HG02938 (cell line): Measurements from ENCODE around the gene ECI1.
A peak's percentile ranks its signal among the peaks of the same experiment; 100 is the strongest.
"Not testable (repeated sequence)": the region's sequence is repeated elsewhere in the genome, so short reads cannot be mapped to it uniquely, and the experiment has no call there.

Experiments used
- ATAC-seq: cut with Tn5 transposase; IDR thresholded peaks from one replicate; pipeline ENCODE4 v1.9.1; 2021; ENCODE audit warnings: mild to moderate bottlenecking, moderate library complexity; ENCODE audit not compliant: unreplicated experiment

ECI1 gene

GRCh38 chr16:2256531-2257140, 5.2 kb upstream of the ECI1 start:
- no peak for ATAC-seq

DNA sequence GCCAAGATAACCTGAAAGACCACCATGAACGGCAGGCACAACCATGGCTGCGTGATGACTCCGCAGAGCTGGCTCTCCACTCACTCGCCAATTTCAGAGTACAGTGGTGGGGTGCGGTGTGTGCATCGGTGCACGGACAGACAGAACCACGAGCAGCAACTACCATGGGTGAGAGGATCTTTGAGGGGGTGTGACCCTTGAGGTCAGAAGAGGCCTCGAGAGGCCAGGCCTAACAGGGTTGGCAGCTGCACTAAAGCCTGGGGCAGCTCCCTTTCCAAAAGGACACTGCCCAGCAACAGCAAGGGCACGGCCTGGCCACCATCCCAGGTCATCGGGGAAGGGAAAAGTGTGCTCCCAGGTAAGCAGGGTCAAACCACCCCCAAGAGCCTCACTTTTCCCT, 1.9 kb upstream of the ECI1 start:
- no peak for ATAC-seq

DNA sequence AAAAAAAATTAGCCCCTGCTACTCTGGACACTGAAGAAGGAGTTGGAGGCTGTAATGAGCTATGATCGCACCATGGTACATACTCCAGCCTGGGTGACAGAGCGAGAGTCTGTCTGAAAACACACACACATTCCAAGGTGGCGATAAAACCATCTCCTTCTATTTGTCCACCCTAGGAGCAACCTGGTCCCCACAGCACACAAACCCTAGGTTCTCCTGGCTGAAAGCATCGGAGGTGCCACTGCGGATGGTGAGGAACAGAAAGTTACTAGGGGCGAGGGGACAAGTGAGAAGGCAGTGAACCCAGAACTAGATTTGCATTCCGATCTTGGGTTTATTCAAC, 1.4 kb upstream of the ECI1 start:
- ATAC-seq: no peak

- peak; percentile 2 for ATAC-seq
Measured at GRCh38 chr16:2250652-2251295, 613 bp downstream of the ECI1 start.

- no peak for ATAC-seq
Measured at GRCh38 chr16:2246301-2246885, 5.0 kb downstream of the ECI1 start.

- no peak for ATAC-seq
Measured at GRCh38 chr16:2244926-2245795, 6.2 kb downstream of the ECI1 start.

DNA sequence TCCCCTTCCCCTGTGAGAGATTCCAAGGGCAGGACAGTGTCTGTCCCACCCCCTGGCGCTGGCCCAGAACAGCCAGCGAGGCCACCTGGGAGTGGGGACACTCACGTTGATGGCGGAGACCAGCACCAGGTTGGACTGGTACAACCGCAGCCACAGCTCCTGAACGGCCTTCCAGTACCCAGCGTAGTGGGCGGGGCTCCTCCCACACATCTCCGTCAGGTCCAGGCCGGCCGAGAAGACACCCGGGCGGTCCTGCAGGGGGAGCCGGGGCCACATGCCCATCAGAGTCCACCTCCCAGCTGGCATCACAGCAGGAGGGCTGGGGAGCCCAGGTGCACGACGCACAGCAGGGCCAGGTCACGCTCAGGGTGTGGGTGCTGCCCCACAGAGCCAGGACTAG, 7.1 kb downstream of the ECI1 start:
- ATAC-seq: no peak

- ATAC-seq: no peak
Measured at GRCh38 chr16:2243781-2244180, 7.6 kb downstream of the ECI1 start.

GRCh38 chr16:2243031-2243528, 8.3 kb downstream of the ECI1 start:
- no peak for ATAC-seq

- ATAC-seq: no peak
Measured at GRCh38 chr16:2242598-2242997, 8.8 kb downstream of the ECI1 start.

- ATAC-seq: not testable (repeated sequence)
Measured at GRCh38 chr16:2240331-2240730, 11.1 kb downstream of the ECI1 start.

DNA sequence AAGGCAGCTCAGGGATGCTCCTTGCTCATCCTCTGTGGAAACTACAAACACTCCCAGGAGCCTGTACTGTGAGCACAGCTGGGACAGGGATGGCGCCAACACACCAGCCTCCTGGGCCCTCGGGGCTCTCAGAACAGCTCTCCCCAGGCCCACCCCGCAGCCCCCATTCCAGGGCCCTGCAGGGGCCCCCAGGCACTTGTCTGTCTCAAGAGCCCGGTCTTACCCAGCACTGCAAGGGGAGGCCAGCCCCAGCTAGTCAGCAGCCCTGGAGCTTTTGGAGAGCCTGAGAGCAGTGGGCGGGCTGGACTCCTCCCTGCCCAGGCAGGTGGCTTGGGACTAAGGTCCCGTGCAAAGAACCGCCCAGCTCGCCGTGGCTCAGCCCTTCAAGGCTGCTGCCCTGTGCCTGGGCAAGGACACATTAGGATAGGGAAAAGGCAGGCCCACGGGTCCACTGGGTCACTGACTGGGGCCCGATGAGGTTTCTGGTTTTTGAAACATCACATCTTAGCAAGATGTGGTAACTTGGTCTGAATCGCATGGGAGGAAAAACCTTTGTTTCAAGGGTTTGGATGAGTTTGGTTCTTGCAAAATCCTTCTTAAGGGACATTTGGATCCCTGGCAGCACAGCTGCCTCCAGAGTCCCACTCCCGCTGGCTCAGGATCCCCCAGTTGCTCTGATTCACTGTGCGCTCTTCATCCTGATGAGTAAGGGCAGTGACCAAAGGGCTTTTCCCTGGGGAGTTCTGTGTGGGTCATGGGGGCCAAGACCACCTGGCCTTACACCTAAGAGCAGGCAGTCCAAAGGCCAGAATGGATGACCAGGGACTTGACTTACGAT, 12.3 kb downstream of the ECI1 start:
- no peak for ATAC-seq

DNA sequence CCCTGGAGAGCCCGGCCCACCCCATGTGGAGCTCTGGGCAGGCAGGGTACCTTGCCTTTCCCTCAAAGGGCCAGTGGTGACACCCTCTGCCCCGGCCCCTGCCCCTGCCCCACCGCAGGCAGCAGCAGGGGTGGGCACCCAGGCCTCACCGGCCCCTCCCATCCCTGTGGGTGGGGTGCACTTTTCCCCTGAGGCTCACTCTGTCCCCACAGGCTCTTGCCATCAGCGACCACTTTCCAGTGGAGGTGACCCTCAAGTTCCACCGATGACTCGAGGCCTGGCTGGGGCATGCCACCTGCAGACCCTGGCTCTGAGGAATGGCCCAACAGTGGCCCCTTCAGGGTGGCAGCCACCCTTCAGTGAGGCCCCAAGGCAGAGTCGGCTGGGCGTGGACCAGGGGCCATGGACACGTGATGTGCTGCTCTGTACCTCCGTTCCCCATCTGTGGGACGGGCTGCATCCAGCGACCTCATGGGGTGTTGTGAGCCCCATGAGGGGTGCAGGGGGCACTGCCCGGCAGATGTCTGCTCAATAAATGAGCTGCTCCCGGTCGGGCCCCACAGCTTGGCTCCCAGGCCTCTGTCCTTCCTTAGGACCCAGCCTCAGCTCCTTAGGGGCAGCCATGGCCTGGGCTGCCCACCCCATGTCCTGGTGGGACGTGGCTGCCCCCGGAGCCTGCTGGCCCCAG, 13.1 kb downstream of the ECI1 start:
- no peak for ATAC-seq

DNA sequence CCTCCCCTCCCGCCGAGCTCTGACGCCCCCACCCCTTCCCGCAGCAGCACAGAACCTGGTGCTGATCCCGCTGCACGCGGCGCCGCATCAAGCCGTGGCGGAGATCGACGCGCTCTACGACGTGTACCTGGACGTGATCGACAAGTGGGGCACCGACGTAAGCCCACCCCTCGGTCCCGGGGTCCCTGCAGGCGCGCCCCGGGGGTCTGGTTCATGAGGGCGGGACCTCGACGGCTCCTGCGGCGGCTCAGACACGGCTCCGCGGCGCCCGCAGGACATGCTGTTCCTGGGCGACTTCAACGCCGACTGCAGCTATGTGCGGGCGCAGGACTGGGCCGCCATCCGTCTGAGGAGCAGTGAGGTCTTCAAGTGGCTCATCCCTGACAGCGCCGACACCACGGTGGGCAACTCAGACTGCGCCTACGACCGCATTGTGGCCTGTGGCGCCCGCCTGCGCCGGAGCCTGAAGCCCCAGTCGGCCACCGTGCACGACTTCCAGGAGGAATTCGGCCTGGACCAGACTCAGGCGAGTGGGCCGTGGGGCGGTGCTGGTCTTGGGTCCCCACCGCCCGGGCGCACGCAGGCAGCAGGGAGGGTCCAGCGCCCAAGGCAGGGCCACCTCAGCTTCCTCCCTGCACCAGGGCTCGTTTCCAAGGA, 13.8 kb downstream of the ECI1 start:
- ATAC-seq: no peak

DNA sequence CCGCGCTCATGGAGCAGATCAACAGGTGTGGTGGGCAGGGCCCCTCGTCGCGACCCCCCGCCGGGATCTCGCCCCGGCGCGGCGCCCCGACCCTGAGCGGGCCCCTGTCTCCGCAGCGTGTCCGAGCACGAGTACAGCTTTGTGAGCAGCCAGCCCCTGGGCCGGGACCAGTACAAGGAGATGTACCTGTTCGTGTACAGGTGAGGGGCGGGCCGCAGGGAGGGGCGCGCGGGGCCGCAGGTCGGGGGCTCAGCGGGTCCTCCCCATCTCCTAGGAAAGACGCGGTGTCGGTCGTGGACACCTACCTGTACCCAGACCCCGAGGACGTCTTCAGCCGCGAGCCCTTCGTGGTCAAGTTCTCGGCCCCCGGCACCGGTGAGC, 14.3 kb downstream of the ECI1 start:
- no peak for ATAC-seq

DNA sequence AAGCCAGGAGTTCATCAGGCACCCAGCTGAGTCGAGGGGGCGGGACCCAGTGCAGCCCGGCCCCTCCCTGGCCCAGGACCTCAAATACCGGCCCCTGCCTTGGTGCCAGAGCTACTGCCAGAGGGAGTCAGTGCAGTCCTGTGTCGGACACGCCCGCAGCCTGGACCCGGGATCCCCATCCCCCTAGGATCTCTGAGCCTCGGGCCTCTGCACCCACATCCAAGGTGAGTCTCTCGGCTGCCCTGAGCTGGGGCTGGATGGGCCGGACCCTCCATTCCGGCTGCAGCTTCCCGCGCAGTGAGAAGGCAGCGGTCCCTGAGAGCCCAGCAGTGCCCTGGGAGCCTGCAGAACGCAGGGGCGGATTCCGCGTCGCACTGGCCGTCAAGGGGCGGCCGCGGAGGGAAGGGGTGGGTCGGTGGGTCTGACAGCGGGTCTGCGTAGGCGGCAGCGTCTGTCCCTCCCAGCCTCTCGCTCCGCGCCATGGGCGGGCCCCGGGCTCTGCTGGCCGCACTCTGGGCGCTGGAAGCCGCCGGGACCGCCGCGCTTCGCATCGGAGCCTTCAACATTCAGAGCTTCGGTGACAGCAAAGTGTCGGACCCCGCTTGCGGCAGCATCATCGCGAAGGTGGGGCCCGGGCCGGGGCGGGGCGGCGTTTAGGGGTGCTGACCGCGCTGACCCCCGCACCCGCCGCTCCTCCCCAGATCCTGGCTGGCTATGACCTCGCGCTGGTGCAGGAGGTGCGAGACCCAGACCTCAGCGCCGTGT, 14.9 kb downstream of the ECI1 start, which contains the start of gene DNASE1L2:
Gene DNASE1L2 (plus strand): TSS at position 108 of the 765 bp plus-strand sequence. CDS start 373 bp downstream, at position 481.
- ATAC-seq: no peak

DNA sequence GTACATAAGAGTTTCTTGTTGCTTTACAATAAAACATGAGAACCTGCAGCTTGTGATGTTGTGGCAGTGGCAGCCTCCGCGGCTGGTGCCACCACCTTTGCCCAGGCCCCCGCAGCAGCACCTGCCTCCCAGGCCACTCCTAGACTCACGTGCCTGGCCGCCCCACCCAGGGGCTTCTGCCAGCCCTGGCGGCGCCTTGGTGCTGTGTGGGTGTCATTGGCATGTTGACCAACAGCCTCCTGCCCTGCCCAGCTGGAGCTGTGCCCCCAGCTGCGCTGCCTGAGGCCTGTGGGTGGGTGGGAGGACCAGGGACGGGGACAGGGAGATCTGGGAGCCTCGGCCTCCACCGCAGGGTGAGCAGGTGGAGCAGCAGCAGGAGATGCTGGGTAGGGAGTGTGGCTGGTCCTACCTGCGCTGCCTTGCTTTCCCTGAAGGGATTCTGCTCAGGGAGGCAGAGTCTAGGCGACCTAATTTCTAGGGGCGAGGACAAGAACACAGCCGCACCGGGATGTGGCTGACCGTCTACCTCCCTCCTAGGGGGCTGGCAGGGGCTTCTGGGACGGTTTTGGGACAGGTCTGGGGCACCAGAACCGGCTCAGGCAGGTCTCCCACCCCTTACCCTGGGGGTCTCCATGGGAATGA, 15.6 kb downstream of the ECI1 start:
- no peak for ATAC-seq

DNA sequence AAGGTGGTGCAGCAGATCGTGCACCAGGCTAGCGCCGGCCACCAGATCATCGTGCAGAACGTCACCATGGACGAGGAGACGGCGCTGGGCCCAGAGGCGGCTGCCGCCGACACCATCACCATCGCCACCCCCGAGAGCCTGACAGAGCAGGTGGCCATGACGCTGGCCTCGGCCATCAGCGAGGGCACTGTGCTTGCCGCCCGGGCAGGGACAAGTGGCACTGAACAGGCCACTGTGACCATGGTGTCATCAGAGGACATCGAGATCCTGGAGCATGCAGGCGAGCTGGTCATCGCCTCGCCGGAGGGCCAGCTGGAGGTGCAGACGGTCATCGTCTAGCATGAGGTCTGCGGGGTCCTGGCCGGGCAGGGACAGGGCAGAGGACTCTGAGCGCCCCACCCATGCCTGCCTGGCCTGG, 16.1 kb downstream of the ECI1 start:
- ATAC-seq: no peak
